NCI-H1105 treated with DMSO at 0.1 percent for 48 hours (cell line): ENCODE measurements around the gene MTCH1.
"Not testable (repeated sequence)": the region's sequence is repeated elsewhere in the genome, so short reads cannot be mapped to it uniquely, and the experiment has no call there.

ENCODE experiments used
- DNase-seq: peaks from one replicate; lab custom pipeline; 2025; lab: John Stamatoyannopoulos, UW

MTCH1 gene

GRCh38 chr6:36954262-36954931 lies 31.6 kb downstream of the MTCH1 start, which contains the start of gene PI16:
Gene PI16, plus strand, starts transcription at chr6:36954738. Its CDS starts 23 bp downstream, at chr6:36954761.
- DNase-seq, result no peak

- DNase-seq, result no peak
Measured at GRCh38 chr6:36953931-36954261, 32.1 kb downstream of the MTCH1 start.

- no peak for DNase-seq
Measured at GRCh38 chr6:36949636-36950035, 36.4 kb downstream of the MTCH1 start.

- not testable (repeated sequence) for DNase-seq
Measured at GRCh38 chr6:36949076-36949475, 36.9 kb downstream of the MTCH1 start.

GRCh38 chr6:36947570-36948351 lies 38.2 kb downstream of the MTCH1 start:
- DNase-seq, result no peak

- no peak for DNase-seq
Measured at GRCh38 chr6:36946526-36946925, 39.5 kb downstream of the MTCH1 start.

- no peak for DNase-seq
Measured at GRCh38 chr6:36945301-36945700, 40.7 kb downstream of the MTCH1 start.

- no peak for DNase-seq
Measured at GRCh38 chr6:36944650-36945049, 41.3 kb downstream of the MTCH1 start.

- DNase-seq, result not testable (repeated sequence)
Measured at GRCh38 chr6:36942329-36942728, 43.7 kb downstream of the MTCH1 start.

GRCh38 chr6:36941561-36941960 lies 44.4 kb downstream of the MTCH1 start:
- DNase-seq, result not testable (repeated sequence)

- no peak for DNase-seq
Measured at GRCh38 chr6:36940027-36940426, 46.0 kb downstream of the MTCH1 start.

GRCh38 chr6:36939005-36939404 lies 47.0 kb downstream of the MTCH1 start:
- DNase-seq, result not testable (repeated sequence)

GRCh38 chr6:36938536-36938935 lies 47.5 kb downstream of the MTCH1 start:
- no peak for DNase-seq

- DNase-seq, result no peak
Measured at GRCh38 chr6:36937896-36938295, 48.1 kb downstream of the MTCH1 start.

GRCh38 chr6:36936824-36937223 lies 49.2 kb downstream of the MTCH1 start:
- no peak for DNase-seq

- DNase-seq, result no peak
Measured at GRCh38 chr6:36934901-36935300, 51.1 kb downstream of the MTCH1 start.

GRCh38 chr6:36933519-36933918 lies 52.5 kb downstream of the MTCH1 start:
- DNase-seq, result no peak

- no peak for DNase-seq
Measured at GRCh38 chr6:36933102-36933501, 52.9 kb downstream of the MTCH1 start.

- no peak for DNase-seq
Measured at GRCh38 chr6:36930483-36930882, 55.5 kb downstream of the MTCH1 start.

- peak; percentile 53 for DNase-seq
Measured at GRCh38 chr6:36929607-36930006, 56.4 kb downstream of the MTCH1 start.

GRCh38 chr6:36929152-36929551 lies 56.8 kb downstream of the MTCH1 start:
- no peak for DNase-seq

- DNase-seq, result peak; percentile 6
Measured at GRCh38 chr6:36928547-36928918, 57.5 kb downstream of the MTCH1 start.

- DNase-seq, result no peak
Measured at GRCh38 chr6:36927691-36928546, 58.1 kb downstream of the MTCH1 start.
